Measurements from ENCODE around the gene DRD2. TPM values are rescaled to one million over a fixed set of nuclear protein-coding genes. Genes with fewer than 3 reads are reported as not detected.

Gene DRD2
- total RNA-seq, 2 experiments from 2014 or later, result not detected

DNA sequence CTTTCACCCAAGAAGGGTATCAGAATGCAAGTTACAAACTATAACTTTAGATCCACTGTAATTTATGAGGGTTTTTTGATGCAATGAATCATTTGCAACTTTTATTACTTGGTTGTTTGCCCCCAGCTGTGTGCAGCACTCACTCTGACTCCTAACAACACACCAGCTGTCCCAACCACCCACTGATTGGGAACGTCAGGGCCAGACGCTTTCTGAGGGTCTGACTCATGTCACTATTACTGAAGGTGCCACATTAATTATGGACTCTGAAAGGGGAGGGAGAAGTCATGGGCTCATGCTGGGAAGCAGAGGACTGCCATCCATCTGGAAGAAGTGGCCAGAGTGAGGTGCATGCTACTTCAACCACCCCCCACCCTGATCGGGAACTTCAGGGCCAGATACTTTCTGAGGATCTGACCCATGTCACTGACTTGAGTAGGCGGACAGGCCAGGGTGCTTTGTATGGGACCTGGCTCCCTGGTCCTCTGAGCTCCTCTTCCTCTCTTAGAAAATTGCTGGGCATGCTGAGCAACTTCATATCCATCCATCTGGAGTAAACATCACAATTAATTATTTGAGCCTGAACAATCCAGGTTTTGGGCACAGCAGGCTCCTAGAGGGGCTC is 44.9 kb upstream of the DRD2 start:
- no peak for DNase-seq (ENCODE audit: low spot score)
- Histone ChIP-seq H3K4me1 (ENCODE audit: insufficient read depth, low read length, poor library complexity, severe bottlenecking) (no peaks in the 10 kb centered on the region), H3K79me2 (ENCODE audit: insufficient read depth, low read depth, low read length) (no peaks in the 10 kb centered on the region), H3K4me3 (ENCODE audit: low read depth, low read length, poor library complexity, severe bottlenecking) (no peak overlapping the region), H3K4me2 (ENCODE audit: low read length) (no peak overlapping the region), H2AFZ (ENCODE audit: low read length) (no peak overlapping the region), H4K20me1 (ENCODE audit: insufficient read depth, low read length) (no peaks in the 10 kb centered on the region), H3K36me3 (ENCODE audit: insufficient read depth, low read length) (no peaks in the 10 kb centered on the region), H3K9me2 (ENCODE audit: insufficient read depth, low read length) (no peaks in the 10 kb centered on the region), H3K27ac (ENCODE audit: low read depth, low read length, poor library complexity, severe bottlenecking) (no peak overlapping the region), H3K9me3 (ENCODE audit: low read length) (no peaks in the 10 kb centered on the region)
- intact Hi-C loops (cut with micrococcal nuclease; ENCODE audit: unreplicated experiment), result no loop called here
- TF ChIP-seq CTCF (conservative IDR thresholded peaks at IDR 0.05; ENCODE audit: low read length) (no peak), EZH2phosphoT487 (IDR thresholded peaks at IDR 0.05; ENCODE audit: borderline replicate concordance, low read depth, low read length) (no peak)
- no TSS peak for BruUV-seq (replicated peaks)
- POLR2A ChIA-PET, result no interaction called here
- CTCF ChIA-PET (ENCODE audit: unreplicated experiment), result no interaction called here

DNA sequence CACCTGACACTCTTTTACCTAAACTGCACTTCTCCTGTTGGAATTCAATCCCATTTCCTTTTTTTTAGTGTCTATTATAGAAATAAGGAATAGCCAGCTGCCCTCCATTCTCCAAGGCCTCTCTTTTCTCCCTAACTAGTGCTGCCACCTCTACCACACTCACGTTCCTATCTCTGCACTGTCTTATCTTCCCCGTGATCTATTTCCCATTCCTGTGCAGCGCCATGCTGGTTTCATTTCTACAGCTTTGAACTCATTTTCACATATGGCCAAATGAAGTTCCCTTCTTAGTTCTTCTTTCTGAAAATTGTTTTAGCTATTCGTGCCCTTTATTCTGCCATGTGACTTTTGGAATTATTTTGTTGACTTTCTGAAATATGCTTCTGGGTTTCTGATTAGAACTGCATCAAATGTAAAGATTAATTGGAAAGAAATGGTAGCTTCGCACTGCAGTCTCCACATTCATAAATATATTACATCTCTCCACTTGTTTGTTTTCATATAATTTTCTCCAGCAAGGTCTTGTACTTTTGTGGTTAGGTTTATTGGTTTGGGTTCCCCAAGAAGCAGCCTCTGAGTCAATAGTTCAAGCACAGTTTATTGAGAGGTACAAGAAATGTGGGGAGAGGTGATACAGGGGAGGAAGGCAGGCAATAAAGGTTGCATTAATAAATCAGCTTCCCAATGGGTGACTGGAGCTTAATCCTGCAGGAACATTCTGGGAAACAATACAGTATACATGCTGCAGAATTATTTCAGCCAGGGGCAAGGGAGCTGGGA is 43.7 kb upstream of the DRD2 start:
- no peaks in the 10 kb centered on the region for H3K9me2 ChIP-seq (ENCODE audit: insufficient read depth, low read length)
- H4K20me1 ChIP-seq (ENCODE audit: insufficient read depth, low read length), result no peaks in the 10 kb centered on the region
- H3K36me3 ChIP-seq (ENCODE audit: insufficient read depth, low read length), result no peaks in the 10 kb centered on the region
- no peak for DNase-seq (ENCODE audit: low spot score)
- TF ChIP-seq EZH2phosphoT487 (IDR thresholded peaks at IDR 0.05; ENCODE audit: borderline replicate concordance, low read depth, low read length) (no peak), CTCF (conservative IDR thresholded peaks at IDR 0.05; ENCODE audit: low read length) (no peak)
- no peak overlapping the region for H3K4me3 ChIP-seq (ENCODE audit: low read depth, low read length, poor library complexity, severe bottlenecking)
- H3K4me2 ChIP-seq (ENCODE audit: low read length), result no peak overlapping the region
- no peaks in the 10 kb centered on the region for H3K4me1 ChIP-seq (ENCODE audit: insufficient read depth, low read length, poor library complexity, severe bottlenecking)
- no TSS peak for BruUV-seq (replicated peaks)
- H3K79me2 ChIP-seq (ENCODE audit: insufficient read depth, low read depth, low read length), result no peaks in the 10 kb centered on the region
- ChIA-PET POLR2A (no interaction called here), CTCF (ENCODE audit: unreplicated experiment) (no interaction called here)
- no peak overlapping the region for H2AFZ ChIP-seq (ENCODE audit: low read length)
- H3K9me3 ChIP-seq (ENCODE audit: low read length), result no peaks in the 10 kb centered on the region
- intact Hi-C loops (cut with micrococcal nuclease; ENCODE audit: unreplicated experiment), result no loop called here
- H3K27ac ChIP-seq (ENCODE audit: low read depth, low read length, poor library complexity, severe bottlenecking), result no peak overlapping the region

- DNase-seq (ENCODE audit: low spot score), result no peak
- POLR2A ChIA-PET, result no interaction called here
- no peaks in the 10 kb centered on the region for H3K36me3 ChIP-seq (ENCODE audit: insufficient read depth, low read length)
Observed at GRCh38 chr11:113517361-113517760, 42.2 kb upstream of the DRD2 start.

More at GRCh38 chr11:113517361-113517760, 42.2 kb upstream of the DRD2 start:
- CTCF ChIA-PET (ENCODE audit: unreplicated experiment), result no interaction called here
- Histone ChIP-seq H4K20me1 (ENCODE audit: insufficient read depth, low read length) (no peaks in the 10 kb centered on the region), H3K4me2 (ENCODE audit: low read length) (no peak overlapping the region), H3K9me3 (ENCODE audit: low read length) (no peaks in the 10 kb centered on the region), H2AFZ (ENCODE audit: low read length) (no peak overlapping the region), H3K4me1 (ENCODE audit: insufficient read depth, low read length, poor library complexity, severe bottlenecking) (no peaks in the 10 kb centered on the region), H3K4me3 (ENCODE audit: low read depth, low read length, poor library complexity, severe bottlenecking) (no peak overlapping the region), H3K79me2 (ENCODE audit: insufficient read depth, low read depth, low read length) (no peaks in the 10 kb centered on the region), H3K9me2 (ENCODE audit: insufficient read depth, low read length) (no peaks in the 10 kb centered on the region), H3K27ac (ENCODE audit: low read depth, low read length, poor library complexity, severe bottlenecking) (no peak overlapping the region)
- TF ChIP-seq CTCF (conservative IDR thresholded peaks at IDR 0.05; ENCODE audit: low read length) (no peak), EZH2phosphoT487 (IDR thresholded peaks at IDR 0.05; ENCODE audit: borderline replicate concordance, low read depth, low read length) (no peak)
- intact Hi-C loops (cut with micrococcal nuclease; ENCODE audit: unreplicated experiment), result no loop called here
- no TSS peak for BruUV-seq (replicated peaks)

Data from OCI-LY7 (cell line).